Measurements from ENCODE around the gene RPL23.

DNA sequence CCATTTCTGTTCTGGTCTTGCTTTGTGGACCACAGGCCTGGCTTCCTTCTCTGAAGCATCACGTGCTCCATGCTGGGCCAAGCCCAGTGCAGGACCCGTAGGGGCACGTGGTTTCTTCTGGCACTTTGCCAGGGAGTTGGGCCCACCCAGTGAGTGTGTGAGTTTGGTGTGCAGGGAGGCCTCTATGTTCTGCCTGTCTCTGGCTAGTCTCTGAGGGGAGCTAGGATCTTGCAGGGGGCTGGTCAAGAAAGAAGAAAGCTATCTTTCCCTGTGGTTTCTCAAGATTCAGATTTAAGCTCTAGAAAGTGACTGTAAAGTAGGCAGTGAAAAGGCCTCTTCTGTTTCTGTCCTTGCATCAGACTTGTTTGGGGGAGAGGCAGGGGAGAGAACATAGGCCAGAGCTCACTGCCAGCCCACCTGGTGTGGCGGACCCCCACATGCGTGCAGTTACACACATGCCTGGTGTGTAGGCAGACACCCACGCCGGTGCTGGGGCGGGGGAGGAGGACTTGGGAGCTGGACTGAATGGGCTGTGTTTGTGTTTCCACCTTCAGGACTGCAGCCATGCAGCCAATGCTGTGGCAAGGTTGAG lies 28.2 kb upstream of the RPL23 start:
- TF ChIP-seq, protein P1, sequence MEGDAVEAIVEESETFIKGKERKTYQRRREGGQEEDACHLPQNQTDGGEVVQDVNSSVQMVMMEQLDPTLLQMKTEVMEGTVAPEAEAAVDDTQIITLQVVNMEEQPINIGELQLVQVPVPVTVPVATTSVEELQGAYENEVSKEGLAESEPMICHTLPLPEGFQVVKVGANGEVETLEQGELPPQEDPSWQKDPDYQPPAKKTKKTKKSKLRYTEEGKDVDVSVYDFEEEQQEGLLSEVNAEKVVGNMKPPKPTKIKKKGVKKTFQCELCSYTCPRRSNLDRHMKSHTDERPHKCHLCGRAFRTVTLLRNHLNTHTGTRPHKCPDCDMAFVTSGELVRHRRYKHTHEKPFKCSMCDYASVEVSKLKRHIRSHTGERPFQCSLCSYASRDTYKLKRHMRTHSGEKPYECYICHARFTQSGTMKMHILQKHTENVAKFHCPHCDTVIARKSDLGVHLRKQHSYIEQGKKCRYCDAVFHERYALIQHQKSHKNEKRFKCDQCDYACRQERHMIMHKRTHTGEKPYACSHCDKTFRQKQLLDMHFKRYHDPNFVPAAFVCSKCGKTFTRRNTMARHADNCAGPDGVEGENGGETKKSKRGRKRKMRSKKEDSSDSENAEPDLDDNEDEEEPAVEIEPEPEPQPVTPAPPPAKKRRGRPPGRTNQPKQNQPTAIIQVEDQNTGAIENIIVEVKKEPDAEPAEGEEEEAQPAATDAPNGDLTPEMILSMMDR (IDR thresholded peaks at IDR 0.05) = no peak
- TF ChIP-seq EZH2 (IDR thresholded peaks at IDR 0.05) = no peak

Measured in neural progenitor cell (in vitro differentiated cells).